Measurements from ENCODE around the gene ZP1. TPM values are rescaled to one million over a fixed set of nuclear protein-coding genes. Genes with fewer than 3 reads are reported as not detected.

Gene ZP1
- polyA plus RNA-seq, 4 donors = 0.06 to 0.64 (median 0.32) TPM; not detected in 1

- no peak for DNase-seq (ENCODE audit: low read depth in 4 of 4, low spot score in 3 of 4)
Measured at GRCh38 chr11:60921259-60921658, 53.9 kb downstream of the ZP1 start.

- no peak for DNase-seq (ENCODE audit: low read depth in 4 of 4, low spot score in 3 of 4)
Measured at GRCh38 chr11:60921777-60922335, 54.5 kb downstream of the ZP1 start.

GRCh38 chr11:60922906-60923305 is 55.6 kb downstream of the ZP1 start:
- DNase-seq (ENCODE audit: low read depth in 4 of 4, low spot score in 3 of 4) = no peak

GRCh38 chr11:60923326-60923725 is 56.0 kb downstream of the ZP1 start:
- DNase-seq (ENCODE audit: low read depth in 4 of 4, low spot score in 3 of 4) = no peak

- DNase-seq (ENCODE audit: low read depth in 4 of 4, low spot score in 3 of 4) = no peak
Measured at GRCh38 chr11:60923800-60924109, 56.4 kb downstream of the ZP1 start.

- DNase-seq (ENCODE audit: low read depth in 4 of 4, low spot score in 3 of 4) = no peak
Measured at GRCh38 chr11:60924110-60924905, 57.0 kb downstream of the ZP1 start, which contains the start of gene TMEM132A. Gene TMEM132A (plus strand): TSS chr11:60924460. CDS start chr11:60924634, 174 bp downstream.

Other genes with a start within 250 kb of the ZP1 start
- gene MS4A8, start 167.9 kb upstream of the ZP1 start, polyA plus RNA-seq (ENCODE audit: insufficient read length in 4 of 4) = not detected
- gene MS4A18, start 142.8 kb upstream of the ZP1 start, polyA plus RNA-seq (ENCODE audit: insufficient read length in 4 of 4) = not detected
- gene MS4A15, start 110.7 kb upstream of the ZP1 start, polyA plus RNA-seq (ENCODE audit: insufficient read length in 4 of 4) = not detected
- gene MS4A10, start 82.2 kb upstream of the ZP1 start, polyA plus RNA-seq (ENCODE audit: insufficient read length in 4 of 4) = under 1 TPM; 0.09 to 0.30 (median 0.14) TPM
- 10 to 100 TPM; 19.4 to 24.3 (median 20.8) TPM for gene CCDC86, start 25.4 kb upstream of the ZP1 start, polyA plus RNA-seq (ENCODE audit: insufficient read length in 4 of 4)
- under 1 TPM; 0.14 to 0.26 (median 0.22) TPM for gene PTGDR2, start 11.6 kb upstream of the ZP1 start, polyA plus RNA-seq (ENCODE audit: insufficient read length in 4 of 4)
- gene PRPF19, start 39.0 kb downstream of the ZP1 start, polyA plus RNA-seq (ENCODE audit: insufficient read length in 4 of 4) = 100 to 1,000 TPM; 113 to 136 (median 124) TPM
- gene TMEM109, start 46.6 kb downstream of the ZP1 start, polyA plus RNA-seq (ENCODE audit: insufficient read length in 4 of 4) = 100 to 1,000 TPM in 1 of 4 donors, 10 to 100 TPM in 3; 83.6 to 104 (median 91.9) TPM
- gene TMEM132A, start 56.9 kb downstream of the ZP1 start, polyA plus RNA-seq (ENCODE audit: insufficient read length in 4 of 4) = 100 to 1,000 TPM in 1 of 4 donors, 10 to 100 TPM in 3; 63.6 to 102 (median 66.0) TPM
- 10 to 100 TPM; 19.8 to 25.9 (median 21.0) TPM for gene SLC15A3, start 84.6 kb downstream of the ZP1 start, polyA plus RNA-seq (ENCODE audit: insufficient read length in 4 of 4)
- 1 to 10 TPM in 2 of 4 donors, under 1 TPM in 2; 0.67 to 1.6 (median 1.0) TPM for gene CD6, start 104.1 kb downstream of the ZP1 start, polyA plus RNA-seq (ENCODE audit: insufficient read length in 4 of 4)
- gene CD5, start 234.9 kb downstream of the ZP1 start, polyA plus RNA-seq (ENCODE audit: insufficient read length in 4 of 4) = under 1 TPM in 2 of 4 donors, not detected in 2; 0.06 to 0.23 TPM

Measured in right renal pelvis (tissue), 4 donors.